Measurements from ENCODE around the gene FMC1. TPM values are rescaled to one million over a fixed set of nuclear protein-coding genes. Genes with fewer than 3 reads are reported as not detected.

FMC1 gene
- polyA plus RNA-seq, 3 donors: 10.3 to 39.4 (median 39.0) TPM

DNA sequence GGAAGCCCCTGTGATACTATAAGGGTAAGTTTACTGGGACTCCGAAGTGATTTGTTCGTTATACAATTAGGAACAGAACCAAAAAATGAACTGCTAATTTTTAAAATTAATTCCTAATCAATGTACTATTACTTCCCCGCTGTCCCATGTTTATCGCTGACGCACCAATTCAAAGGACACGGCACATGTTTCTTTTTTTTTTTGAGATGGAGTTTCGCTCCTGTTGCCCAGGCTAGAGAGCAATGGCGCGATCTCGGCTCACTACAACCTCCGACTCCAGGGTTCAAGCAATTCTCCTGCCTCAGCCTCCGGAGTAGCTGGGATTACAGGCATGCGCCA is 1.5 kb upstream of the FMC1 start:
- Histone ChIP-seq H3K9ac (ENCODE audit: insufficient read depth, low read length, poor library complexity, severe bottlenecking) (peak overlapping the region; percentile 96), H4K20me1 (ENCODE audit: insufficient read depth, low read length) (no peaks in the 10 kb centered on the region), H3K4me1 (ENCODE audit: control insufficient read depth in 1 of 2, insufficient read depth in 2 of 2, low read length in 2 of 2) (peaks cover 8 to 10% of the 10 kb centered on the region in 2 donors), H3K4me3 (replicated peaks in 1 of 3; ENCODE audit: low read depth in 2 of 3, low read length in 3 of 3) (peak overlapping the region; percentile 89 to 96 (median 91)), H3K27ac (ENCODE audit: low read depth in 1 of 2, low read length in 2 of 2) (peak overlapping the region; percentile 98 to 99), H3K4me2 (replicated peaks; ENCODE audit: extremely low read depth, low read length, poor library complexity, severe bottlenecking) (peak overlapping the region; percentile 89), H3K27me3 (ENCODE audit: control insufficient read depth in 2 of 2, insufficient read depth in 2 of 2, low read length in 2 of 2) (no peaks in the 10 kb centered on the region), H3K79me2 (ENCODE audit: insufficient read depth, low read length) (peaks cover 26% of the 10 kb centered on the region), H2AFZ (ENCODE audit: insufficient read depth, low read depth, low read length, poor library complexity, severe bottlenecking) (peak overlapping the region; percentile 62), H3K9me3 (replicated peaks in 1 of 2; ENCODE audit: control insufficient read depth in 1 of 2, insufficient read depth in 1 of 2, low read length in 2 of 2) (peaks cover 0 to 3% of the 10 kb centered on the region in 2 donors), H3K36me3 (replicated peaks in 1 of 2; ENCODE audit: control insufficient read depth in 1 of 2, insufficient read depth in 2 of 2, low read length in 2 of 2) (no peaks in the 10 kb centered on the region)
- no peaks in the 10 kb centered on the region for H3K36me3 Mint-ChIP-seq
- peaks cover 3 to 10% (median 7%) of the 10 kb centered on the region in 7 donors for H3K9me3 Mint-ChIP-seq
- H3K4me1 Mint-ChIP-seq: peaks cover 7% of the 10 kb centered on the region
- peaks cover 0 to 7% (median 0%) of the 10 kb centered on the region in 3 donors for H3K27me3 Mint-ChIP-seq (ENCODE audit: low read depth in 3 of 3)
- intact Hi-C loops (cut with micrococcal nuclease): loop anchor here (1.0 to 10.0 kb wide), 5 partner anchors 20 to 1585 kb away; partner anchors contain the start of genes BRAF (in 1 of the 2), LUC7L2 (in 1 of the 2) and UBN2 (in 1 of the 2)
- 93% methylated on average over 10 of the region's 13 CpGs for WGBS (ENCODE audit: insufficient coverage)
- TF ChIP-seq, protein P1, sequence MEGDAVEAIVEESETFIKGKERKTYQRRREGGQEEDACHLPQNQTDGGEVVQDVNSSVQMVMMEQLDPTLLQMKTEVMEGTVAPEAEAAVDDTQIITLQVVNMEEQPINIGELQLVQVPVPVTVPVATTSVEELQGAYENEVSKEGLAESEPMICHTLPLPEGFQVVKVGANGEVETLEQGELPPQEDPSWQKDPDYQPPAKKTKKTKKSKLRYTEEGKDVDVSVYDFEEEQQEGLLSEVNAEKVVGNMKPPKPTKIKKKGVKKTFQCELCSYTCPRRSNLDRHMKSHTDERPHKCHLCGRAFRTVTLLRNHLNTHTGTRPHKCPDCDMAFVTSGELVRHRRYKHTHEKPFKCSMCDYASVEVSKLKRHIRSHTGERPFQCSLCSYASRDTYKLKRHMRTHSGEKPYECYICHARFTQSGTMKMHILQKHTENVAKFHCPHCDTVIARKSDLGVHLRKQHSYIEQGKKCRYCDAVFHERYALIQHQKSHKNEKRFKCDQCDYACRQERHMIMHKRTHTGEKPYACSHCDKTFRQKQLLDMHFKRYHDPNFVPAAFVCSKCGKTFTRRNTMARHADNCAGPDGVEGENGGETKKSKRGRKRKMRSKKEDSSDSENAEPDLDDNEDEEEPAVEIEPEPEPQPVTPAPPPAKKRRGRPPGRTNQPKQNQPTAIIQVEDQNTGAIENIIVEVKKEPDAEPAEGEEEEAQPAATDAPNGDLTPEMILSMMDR (IDR thresholded peaks at IDR 0.05): no peak
- H3K27ac Mint-ChIP-seq: peak overlapping the region; percentile 97 to 99 (median 99)
- no peak for DNase-seq
- H3K4me3 Mint-ChIP-seq: peak overlapping the region; percentile 92 to 93

DNA sequence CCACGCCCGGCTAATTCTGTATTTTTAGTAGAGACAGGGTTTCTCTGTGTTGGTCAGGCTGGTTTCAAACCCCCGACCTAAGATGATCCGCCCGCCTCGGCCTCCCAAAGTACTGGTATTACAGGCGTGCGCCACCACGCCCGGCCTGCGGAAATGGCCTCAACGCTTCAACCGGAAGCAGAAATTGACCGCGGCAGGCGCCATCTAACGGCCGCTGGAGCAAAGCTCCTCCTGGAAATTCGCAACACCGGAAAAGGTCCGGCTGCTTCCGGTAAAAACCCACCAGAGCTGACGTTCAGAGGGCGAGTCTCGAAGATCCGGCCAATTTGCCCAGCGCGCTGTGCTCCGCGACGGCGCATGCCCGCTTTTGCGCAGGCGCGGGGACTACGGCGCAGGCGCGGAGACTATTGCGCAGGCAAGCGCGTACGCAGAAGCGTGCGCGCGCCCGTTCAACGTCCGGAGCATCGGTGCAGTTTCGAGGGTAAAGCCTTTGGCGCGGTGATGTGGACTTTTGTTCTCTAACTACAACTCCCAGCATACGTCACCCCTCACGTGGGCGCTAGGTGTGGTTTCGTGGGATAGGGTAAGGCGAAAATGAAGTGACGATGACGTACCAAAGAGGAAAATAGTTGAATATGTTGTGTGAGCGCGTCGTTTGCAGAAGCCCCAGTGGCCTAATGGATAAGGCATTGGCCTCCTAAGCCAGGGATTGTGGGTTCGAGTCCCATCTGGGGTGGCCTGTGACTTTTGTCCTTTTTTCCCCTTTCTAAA is 915 bp upstream of the FMC1 start:
- peak overlapping the region; percentile 89 to 96 (median 91) for H3K4me3 ChIP-seq (replicated peaks in 1 of 3; ENCODE audit: low read depth in 2 of 3, low read length in 3 of 3)
- WGBS (ENCODE audit: insufficient coverage): 3% methylated on average over 51 of the region's 66 CpGs
- H3K4me1 ChIP-seq (ENCODE audit: control insufficient read depth in 1 of 2, insufficient read depth in 2 of 2, low read length in 2 of 2): peaks cover 9 to 16% of the 10 kb centered on the region in 2 donors
- no peaks in the 10 kb centered on the region for H4K20me1 ChIP-seq (ENCODE audit: insufficient read depth, low read length)
- peak overlapping the region; percentile 89 for H3K4me2 ChIP-seq (replicated peaks; ENCODE audit: extremely low read depth, low read length, poor library complexity, severe bottlenecking)
- peak; percentile 99 to 100 (median 100) for DNase-seq
- no peaks in the 10 kb centered on the region for H3K36me3 ChIP-seq (replicated peaks in 1 of 2; ENCODE audit: control insufficient read depth in 1 of 2, insufficient read depth in 2 of 2, low read length in 2 of 2)
- H3K9me3 ChIP-seq (replicated peaks in 1 of 2; ENCODE audit: control insufficient read depth in 1 of 2, insufficient read depth in 1 of 2, low read length in 2 of 2): peaks cover 0 to 3% of the 10 kb centered on the region in 2 donors
- H3K36me3 Mint-ChIP-seq: no peaks in the 10 kb centered on the region
- peak overlapping the region; percentile 97 to 99 (median 99) for H3K27ac Mint-ChIP-seq
- peak overlapping the region; percentile 98 to 99 for H3K27ac ChIP-seq (ENCODE audit: low read depth in 1 of 2, low read length in 2 of 2)
- intact Hi-C loops (cut with micrococcal nuclease): loop anchor here (1.0 to 10.0 kb wide), 4 partner anchors 19 to 225 kb away; partner anchors contain the start of genes LUC7L2 (in 1 of the 2) and UBN2 (in 1 of the 2)
- H3K9ac ChIP-seq (ENCODE audit: insufficient read depth, low read length, poor library complexity, severe bottlenecking): peak overlapping the region; percentile 96
- H3K4me3 Mint-ChIP-seq: peak overlapping the region; percentile 92 to 93
- H3K4me1 Mint-ChIP-seq: peaks cover 8% of the 10 kb centered on the region
- TF ChIP-seq, protein P1 (IDR thresholded peaks at IDR 0.05): peak; percentile 66
- H3K79me2 ChIP-seq (ENCODE audit: insufficient read depth, low read length): peaks cover 26% of the 10 kb centered on the region
- peaks cover 0 to 7% (median 0%) of the 10 kb centered on the region in 3 donors for H3K27me3 Mint-ChIP-seq (ENCODE audit: low read depth in 3 of 3)
- H3K27me3 ChIP-seq (ENCODE audit: control insufficient read depth in 2 of 2, insufficient read depth in 2 of 2, low read length in 2 of 2): no peaks in the 10 kb centered on the region
- H2AFZ ChIP-seq (ENCODE audit: insufficient read depth, low read depth, low read length, poor library complexity, severe bottlenecking): peak overlapping the region; percentile 95
- H3K9me3 Mint-ChIP-seq: peaks cover 3 to 10% (median 7%) of the 10 kb centered on the region in 7 donors

Data from CD14-positive monocyte (primary cell).